Astrocyte of the cerebellum (primary cell): ENCODE data around the gene CSNK1E.

Experiments used
- DNase-seq: peaks from one replicate; pipeline ENCODE4 v3.0.0-alpha.2; 2011; ENCODE audit warnings: low read depth
- H3K4me3 ChIP-seq: 2 replicates; pipeline ENCODE4 v1.5.1; 2011; ENCODE audit warnings: mild to moderate bottlenecking, low read depth, low read length, moderate library complexity
- CTCF ChIP-seq: IDR thresholded peaks from 2 replicates; pipeline ENCODE4 v1.5.1; 2012; ENCODE audit warnings: low read length, low read depth, moderate library complexity, mild to moderate bottlenecking; ENCODE audit errors: missing control alignments
- in situ Hi-C: cut with HindIII; loops from 2 replicates; pipeline ENCODE4 v1.10.0; 2017; ENCODE audit warnings: low sequenced_read_pairs

The CSNK1E gene

DNA sequence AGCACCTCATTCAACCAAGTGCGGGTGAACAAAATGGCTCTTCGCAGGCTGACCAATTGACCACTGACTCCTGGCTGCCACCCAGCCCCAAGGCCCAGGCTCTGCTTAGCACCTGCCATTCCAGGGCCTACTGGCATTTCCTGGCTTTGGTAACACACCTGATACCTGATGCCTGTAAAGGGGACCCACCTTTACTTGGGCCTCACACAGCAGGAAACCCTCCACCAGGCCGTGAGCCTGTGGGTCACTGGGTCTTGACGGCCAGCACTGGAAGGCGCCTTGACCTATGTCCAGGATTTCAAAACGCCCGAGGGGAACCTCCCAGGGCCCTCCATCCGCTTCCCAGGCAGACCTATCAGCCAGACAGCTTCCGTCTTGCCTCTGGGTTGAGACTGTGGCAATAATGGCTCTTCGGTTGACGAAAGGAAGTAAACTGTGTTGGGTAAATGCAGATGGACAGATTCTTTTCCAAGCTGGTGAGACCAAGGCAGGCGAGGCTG lies 27.6 kb downstream of the CSNK1E start:
- no peak for DNase-seq
- in situ Hi-C loops: no loop called here
- no peak overlapping the region for H3K4me3 ChIP-seq
- TF ChIP-seq CTCF: no peak

DNA sequence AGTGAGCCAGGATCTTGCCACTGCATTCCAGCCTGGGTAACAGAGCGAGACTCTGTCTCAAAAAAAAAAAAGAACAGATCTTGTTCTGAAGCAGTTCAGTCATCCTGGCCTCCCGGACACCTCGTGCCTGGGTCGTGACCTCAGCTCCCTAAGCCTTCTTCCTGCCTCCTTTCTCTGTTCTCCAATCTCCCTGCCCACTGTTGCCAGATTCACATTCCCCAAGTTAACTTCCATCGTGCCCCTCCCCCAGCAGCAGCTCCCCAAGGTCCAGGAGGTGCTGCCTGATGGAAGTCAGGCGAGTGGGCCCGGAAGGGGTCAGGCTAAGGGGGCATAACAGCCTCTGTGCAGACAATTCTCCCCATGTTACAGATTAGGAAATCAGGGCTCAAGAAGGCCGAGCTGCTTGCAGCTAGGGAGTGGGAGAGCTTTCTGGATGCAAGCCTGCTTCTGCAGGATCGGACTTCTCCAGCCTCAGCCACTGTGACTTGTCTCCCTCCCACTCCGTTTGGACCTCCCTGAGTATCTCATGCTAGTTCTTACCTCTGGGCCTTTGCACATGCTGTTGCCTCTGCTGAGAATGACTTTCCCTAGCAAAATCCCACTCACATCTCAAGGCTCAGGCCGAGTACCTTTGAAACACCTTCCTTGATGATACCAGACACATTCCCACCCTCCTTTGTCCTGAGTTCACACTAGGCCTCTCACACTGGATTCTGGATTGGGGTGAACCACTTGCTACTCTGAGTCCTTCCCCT lies 30.1 kb downstream of the CSNK1E start:
- no peak overlapping the region for H3K4me3 ChIP-seq
- no peak for DNase-seq
- in situ Hi-C loops: no loop called here
- no peak for TF ChIP-seq CTCF

DNA sequence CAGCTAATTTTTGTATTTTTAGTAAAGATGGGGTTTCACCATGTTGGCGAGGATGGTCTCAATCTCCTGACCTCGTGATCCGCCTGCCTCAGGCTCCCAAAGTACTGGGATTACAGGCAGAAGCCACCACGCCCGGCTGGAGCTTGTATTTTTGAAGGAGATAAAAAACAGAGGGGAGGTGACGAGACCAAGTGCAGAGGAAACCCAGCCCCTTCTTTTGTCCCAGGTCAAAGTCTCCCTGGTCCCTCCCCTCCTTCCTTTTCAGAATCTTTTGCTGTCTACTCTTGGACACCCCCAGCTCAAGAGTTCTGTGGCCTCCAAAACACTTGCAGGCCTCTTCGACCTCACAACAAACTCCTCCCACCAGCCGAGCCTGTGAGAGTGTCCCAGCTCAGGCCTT lies 32.2 kb downstream of the CSNK1E start:
- in situ Hi-C loops: no loop called here
- no peak overlapping the region for H3K4me3 ChIP-seq
- DNase-seq: no peak
- no peak for TF ChIP-seq CTCF

DNA sequence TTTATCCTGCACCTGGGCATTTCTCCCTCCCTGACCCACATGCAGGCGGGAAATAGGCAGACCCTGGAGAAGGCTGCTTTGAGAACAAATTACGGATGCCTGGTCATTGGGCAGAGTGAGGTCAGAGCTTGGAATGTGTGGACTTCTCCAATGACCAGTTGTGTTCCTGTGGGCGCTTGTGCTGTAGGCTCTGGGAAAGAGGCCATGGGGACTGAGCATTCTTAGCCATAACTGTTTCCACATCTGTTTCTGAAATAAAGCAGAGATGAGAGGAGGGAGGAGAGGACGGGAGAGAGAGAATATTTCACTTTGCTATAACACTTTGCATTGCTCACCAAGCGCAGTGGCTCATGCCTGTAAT lies 33.2 kb downstream of the CSNK1E start:
- no peak for TF ChIP-seq CTCF
- H3K4me3 ChIP-seq: no peak overlapping the region
- peak; percentile 87 for DNase-seq
- in situ Hi-C loops: no loop called here

DNA sequence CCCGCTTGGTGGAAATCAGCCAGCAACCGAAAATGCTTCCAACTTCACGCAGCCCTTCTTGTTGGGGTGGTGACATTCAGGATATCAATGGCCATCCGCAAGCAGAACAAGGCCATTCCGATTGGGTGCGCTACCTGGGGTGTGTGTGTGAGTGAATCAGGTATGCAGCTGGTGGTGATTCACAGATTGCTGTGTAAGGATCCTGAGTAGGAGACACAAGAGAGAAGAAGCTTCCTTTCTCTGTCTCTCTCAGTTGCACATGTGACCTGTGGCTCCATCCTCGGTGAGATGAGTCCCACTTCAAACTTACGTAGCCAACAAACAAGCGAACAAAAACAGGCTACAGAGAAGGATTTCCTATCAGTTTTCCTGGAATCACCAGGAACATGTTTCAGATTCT lies 34.8 kb downstream of the CSNK1E start:
- in situ Hi-C loops: no loop called here

GRCh38 chr22:38276166-38276565 lies 41.1 kb downstream of the CSNK1E start:
- in situ Hi-C loops: no loop called here
- TF ChIP-seq CTCF: no peak
- no peak overlapping the region for H3K4me3 ChIP-seq
- no peak for DNase-seq

More for the DNA sequence above, 34.8 kb downstream of the CSNK1E start:
- no peak for DNase-seq
- no peak for TF ChIP-seq CTCF
- no peak overlapping the region for H3K4me3 ChIP-seq
